Stimulated activated CD4-positive, alpha-beta T cell treated with anti-CD3 and anti-CD28 coated beads, Interleukin-12 subunit alpha, Interleukin-12 subunit beta, amount 100 ng/mL, for 48 hours (primary cell): ENCODE measurements around the gene KANK2.
A peak's percentile ranks its signal among the peaks of the same experiment; 100 is the strongest.
"Not testable (repeated sequence)": the region's sequence is repeated elsewhere in the genome, so short reads cannot be mapped to it uniquely, and the experiment has no call there.

Experiments used
- DNase-seq, 3 donors: peaks; one replicate each; pipeline ENCODE4 v3.0.0-alpha.2; 2020; ENCODE audit warnings: low read depth in 2 of 3, low spot score in 1 of 3

KANK2 gene

DNA sequence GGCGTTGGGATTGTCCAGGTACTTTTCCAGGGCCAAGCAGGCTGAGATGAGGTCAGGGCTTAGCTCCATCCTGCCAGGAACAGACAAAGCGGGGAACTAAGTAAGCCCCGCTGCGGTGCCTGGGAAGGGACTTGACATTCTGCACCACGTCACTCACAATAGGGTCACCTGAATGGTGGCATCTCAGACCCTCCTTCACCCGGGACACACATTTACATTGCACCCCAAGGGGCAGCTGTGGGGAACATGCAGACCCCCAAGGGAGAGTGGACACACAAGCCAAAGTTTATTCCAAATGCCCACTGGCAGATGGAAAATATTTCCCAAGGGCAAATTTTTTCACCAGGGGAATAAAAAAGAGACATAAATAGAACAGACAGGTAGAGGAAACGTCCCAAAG, 21.4 kb downstream of the KANK2 start:
- DNase-seq, result no peak

DNA sequence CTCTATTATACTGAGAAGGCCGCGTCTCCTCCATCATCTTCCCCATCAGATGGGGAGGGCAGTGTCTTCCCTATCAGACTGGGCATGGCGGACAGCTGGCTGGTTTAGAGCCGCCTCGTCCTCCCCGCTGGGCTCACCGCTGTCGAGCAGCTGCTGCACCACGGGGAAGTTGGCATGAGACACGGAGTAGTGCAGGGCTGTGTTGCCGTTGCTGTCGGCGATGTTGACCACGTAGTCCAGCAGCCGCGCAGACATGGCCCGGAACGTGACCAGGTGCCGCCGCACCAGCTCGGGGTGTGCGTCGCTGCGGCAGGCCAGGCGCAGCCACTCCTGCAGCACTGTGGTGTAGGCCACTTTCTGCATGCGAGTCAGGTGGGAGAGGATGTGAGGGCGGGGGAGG, 23.0 kb downstream of the KANK2 start:
- DNase-seq, result no peak

DNA sequence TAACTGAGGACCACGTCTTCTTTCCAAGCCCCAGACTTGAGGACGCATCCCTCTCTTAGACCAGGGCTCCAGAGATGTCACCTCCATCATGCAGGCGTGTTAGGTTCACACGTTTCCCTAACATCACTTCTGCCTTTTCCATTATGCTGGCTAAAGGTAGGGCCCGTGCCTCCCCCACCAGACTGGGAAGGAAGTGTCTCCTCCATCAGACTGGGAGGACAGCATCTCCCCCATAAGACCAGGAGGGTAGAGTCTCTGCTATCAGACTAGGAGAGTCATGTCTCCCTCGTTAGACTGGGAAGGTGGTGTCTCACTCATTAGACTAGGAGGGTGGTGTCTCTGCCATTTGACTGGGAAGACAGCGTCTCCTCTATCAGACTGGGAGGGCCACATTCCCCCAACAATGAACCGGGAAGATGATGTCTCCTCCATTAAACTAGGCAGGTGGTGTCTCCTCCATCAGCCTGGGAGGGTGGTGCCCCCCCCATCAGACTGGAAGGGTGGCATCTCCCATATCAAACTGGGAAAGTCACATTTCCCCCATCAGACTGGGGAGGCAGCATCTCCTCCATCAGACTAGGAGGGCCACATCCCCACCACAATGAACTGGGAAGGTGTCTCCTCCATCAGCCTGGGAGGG, 23.7 kb downstream of the KANK2 start:
- no peak for DNase-seq

DNA sequence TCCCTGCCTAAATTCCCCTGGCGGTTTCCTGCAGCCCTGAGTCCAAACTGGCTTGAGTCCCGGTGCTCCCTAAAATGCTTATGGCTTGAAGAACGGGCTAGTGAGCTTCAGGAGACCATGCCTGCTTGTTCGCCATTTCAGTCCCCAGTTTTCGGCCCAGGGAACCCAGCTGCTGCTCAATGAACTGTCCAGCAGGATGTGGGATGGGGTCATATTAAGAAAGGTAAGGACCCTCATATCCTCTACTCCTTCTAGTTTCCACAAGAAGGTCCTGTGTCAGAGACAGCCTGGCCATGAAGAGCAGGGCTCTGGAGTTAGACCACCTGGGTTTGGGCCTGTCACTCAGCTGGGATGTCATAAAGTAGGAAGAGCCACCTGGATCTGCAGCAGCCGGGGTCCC, 24.8 kb downstream of the KANK2 start:
- no peak for DNase-seq

DNA sequence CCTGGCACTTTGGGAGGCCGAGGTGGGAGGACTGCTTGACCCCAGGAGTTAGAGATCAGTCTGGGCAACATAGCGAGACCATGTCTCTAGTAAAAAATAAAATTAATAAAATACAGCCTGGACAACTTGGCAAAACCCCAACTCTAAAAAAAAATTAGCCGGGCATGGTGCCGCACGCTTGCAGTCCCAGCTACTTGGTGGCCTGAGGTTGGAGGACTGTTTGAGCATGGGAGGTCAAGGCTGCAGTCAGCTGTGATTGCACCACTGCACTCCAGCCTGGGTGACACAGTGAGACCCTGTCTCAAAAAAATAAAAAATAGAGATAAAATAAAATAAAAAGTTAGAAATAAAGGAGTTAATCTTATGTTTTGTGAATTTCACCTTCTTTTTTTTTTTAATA, 26.2 kb downstream of the KANK2 start:
- no peak for DNase-seq

DNA sequence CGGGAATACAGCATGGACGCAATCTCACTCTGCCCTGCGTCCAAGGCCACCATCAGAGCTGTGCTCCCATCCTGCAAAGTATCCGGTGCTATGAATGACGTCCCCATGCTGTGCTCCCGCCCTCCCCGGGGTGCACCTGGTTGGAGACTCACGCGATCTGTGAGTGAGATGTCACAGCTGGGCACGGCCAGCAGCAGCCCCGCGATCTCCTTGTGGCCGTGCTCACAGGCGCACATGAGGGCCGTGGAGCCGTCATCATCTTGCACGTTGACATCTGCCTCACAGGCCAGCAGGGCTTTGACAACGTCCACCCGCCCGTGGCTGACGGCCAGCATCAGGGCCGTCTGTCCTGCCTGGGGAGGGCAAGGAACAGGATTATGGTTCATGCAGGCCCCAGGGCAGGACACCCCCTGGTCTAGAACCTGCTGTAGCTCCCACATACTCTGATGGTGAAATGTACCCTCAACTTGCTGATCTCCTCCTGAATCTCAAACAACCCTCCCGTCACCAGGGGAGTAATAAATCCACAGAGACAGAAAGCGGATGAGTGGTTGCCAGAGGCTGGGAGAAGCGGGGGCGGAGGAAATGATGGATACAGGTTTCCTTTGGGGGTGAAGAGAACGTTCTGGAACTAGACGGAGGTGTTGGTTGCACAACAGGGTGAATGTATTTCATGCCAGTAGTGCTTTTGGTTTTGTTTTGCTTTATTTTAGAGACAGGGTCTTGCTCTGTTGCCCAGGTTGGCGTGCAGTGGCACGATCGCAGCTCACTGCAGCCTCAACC, 27.3 kb downstream of the KANK2 start:
- no peak for DNase-seq

DNA sequence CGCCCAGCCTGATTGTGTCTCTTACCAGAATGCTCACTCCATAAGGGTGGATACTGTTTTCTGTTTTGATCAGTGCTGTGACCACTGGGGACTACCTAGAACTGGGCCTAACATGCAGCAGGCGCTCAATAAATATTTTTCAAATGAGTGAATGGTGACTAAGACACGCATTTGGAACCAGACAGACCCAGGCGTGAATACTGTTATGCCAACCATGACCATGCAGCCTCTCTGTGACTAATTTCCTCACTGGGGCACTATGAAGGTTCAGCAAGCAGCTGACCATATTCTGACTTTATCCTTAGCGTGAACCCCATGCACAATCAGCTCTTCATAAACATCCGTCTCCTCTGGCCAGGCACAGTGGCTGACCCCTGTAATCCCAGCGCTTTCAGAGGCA, 28.8 kb downstream of the KANK2 start:
- DNase-seq, result no peak

DNA sequence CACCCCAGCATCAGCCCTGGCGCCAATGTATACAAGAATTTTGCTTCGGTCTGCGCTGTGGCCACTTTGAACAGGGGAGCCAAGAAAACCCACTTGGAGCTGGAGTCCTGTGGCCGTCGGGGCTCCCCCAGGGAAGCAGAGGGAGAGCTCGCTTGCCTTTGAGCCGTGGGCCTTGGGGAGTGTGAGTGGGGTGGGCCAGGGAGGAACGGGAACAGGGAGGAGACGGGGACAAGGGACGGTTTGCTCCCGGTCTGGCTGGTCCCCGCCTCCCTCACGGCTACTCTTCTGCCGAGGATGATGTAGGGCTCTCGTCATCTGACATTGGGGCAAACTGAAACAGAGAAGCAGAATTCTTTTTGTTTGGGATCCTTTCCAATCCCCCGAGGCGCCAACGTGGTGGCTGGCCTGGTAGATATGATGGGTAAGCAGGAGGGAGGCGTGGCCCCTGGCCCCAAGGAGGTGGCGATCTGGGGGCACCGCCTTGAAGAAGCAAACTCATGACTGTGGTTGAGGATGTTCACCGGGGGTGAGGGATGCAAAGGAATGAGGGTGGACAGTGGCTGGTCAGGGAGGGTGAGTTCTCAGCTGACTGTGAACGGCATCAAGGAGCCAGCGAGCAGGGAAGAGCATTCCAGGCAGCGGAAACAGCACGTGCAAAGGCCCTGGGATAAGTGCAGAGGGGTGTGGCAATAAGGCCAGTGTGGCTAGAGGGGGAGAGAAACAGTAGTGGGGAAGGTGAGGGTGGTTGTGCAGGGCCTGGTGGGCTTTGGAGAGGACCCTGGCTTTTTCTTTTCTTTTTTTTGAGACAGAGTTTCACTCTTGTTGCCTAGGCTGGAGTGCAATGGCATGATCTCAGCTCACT, 30.8 kb downstream of the KANK2 start:
- DNase-seq, result no peak

DNA sequence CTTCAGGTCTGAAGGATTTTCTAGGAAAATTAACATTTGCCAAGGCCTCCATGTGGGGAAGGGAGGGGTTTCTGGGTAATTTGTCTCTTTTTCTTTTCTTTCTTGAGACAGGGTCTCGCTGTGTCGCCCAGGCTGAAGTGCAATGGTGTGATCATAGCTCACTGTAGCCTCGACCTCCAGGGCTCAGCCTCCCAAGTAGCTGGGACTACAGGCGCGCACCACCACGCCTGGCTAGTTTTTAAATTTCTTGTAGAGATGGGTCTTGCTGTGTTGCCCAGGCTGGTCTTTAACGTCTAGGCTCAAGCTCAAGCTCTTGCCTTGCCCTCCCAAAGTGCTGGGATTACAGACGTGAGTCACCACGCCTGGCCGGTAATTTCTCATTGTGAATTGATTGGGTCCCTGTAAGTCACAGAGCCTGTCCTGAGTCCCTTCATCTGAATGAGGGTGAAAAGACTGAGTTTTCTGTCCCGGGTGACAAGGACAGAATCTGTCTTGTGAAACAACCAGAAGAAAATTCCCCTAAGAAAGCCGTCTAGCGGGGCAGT, 31.8 kb downstream of the KANK2 start:
- DNase-seq, result no peak

DNA sequence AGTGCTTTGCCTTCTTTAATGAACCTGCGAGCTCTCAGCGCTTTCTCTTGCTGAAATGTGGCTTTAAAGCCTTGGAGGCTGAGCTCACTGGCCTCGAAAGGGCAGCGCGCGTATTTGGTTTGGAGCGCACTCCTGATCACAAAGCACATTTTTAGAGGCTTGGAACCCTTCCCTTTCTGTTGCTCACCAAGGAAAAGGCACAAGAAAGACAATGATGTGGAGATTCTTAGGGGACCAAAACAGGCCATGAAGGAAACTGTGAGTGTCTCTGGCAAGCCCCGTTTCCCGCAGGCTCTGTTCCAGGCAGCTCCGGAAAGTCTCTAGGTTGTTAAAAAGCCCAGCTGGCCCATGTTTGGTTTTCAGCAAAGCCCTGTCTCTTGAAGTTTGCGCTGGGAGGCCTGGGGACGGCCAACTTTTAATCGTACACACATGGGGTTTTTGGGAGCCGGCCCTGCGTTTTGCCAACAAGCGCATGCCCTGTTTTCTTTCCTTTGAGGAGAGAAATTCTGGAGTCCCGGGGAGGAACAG, 32.4 kb downstream of the KANK2 start:
- no peak for DNase-seq

DNA sequence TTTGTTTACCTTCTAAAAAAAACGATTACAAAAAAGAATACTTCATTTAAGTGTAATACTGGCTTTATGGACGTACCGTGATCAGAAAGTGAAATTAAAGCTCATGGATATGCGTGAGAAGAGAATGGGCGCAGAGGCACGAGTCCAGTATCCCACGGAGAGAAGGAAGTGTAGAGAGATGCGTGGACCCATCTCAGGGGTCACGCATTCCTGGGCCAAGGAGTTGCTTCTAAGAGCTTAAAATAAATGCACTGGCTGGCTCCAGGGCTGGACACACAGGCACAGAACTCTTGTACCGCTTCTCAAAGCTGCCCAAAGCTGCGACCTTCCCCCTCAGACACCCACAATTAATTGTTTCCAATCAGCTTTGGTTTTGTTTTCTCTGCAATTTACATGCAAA, 33.0 kb downstream of the KANK2 start:
- DNase-seq, result no peak

DNA sequence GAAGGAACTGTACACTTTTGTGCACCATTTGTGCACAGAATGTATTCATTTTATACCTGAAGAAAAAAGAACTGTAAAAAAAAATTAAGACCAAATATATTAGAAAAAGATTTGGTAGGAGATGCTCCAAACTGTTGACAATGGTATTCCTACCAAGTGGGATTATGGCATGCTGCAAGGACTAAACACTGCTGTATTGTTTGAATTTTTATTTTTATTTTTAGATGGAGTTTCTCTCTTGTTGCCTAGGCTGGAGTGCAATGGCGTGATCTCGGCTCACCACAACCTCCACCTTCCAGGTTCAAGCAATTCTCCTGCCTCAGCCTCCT, 36.9 kb downstream of the KANK2 start:
- DNase-seq, result not testable (repeated sequence)

DNA sequence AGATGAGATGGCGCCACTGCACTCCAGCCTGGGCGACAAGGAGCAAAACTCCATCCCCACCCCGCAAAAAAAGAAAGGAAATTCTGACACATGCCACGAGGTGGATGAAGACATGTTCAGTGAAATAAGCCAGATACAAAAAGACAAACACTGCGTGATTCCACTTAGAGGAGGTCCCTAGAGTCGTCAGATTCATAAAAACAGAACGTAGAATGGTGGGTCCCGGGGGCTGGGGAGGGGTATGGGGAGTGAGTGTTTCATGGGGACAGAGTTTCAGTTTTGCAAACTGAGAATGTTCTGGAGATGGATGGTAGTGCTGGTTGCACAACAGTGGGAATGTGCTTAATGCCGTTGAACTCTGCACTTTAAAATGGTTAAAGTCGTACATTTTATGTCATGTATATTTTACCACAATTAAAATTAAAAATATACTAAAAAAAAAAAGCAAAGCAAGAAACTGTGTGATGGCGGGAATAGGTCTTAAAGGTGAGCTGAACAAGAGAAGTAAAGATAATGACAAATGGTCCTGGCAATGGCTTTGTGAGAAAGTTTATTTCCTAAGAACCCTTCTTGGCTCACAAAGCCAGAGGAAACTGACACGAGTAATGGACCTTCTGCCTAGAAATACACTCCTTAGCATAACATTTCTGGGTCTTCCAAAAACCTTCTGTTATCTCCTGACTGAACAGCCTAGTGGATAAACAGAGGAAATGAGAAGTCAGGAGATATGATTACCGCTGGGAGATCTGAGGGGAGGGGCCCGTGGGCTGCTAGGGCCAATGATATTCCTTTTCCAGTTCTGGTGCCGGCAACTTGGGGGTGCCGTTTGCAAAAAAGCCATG, 37.5 kb downstream of the KANK2 start:
- no peak for DNase-seq

DNA sequence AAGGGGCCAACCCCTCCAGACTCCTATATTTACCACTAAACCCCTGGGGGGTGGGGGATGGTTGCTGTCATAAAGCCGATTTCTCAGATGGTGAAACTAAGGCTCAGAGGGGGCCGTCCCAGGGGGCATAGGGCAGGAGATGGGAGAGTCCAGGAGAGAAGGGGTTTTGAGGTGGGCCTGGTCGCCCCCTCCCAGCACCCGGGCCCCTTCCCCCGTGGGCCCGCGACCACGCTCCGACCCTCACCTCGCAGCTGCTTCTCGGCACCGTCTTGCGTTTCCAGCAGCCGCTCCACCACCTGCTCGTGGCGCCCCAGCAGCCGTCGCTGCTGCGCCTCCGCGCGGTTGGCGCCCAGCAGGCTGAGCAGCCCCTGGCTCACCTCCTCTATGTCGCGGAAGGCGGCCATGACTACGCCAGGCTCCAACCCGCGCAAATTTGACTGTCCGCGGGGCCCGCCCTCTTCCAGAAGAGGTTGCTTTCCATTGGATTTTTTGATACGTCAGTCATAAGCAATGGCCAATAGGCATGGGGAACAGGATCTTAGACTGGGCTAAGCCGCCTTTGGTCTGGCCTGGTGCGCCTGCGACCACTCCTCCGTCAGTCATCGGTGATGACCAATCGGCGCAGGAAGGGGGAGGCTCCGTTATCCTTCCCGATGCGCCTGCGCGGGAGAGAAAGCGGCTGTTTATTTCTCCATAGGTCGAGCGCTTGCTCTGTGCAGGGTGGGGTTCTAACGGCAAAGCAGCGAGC, 41.8 kb downstream of the KANK2 start, which contains the start of gene SPC24:
Gene SPC24, minus strand, starts transcription at position 410 of the 748 bp plus-strand sequence. Its CDS starts 6 bp downstream, at position 404.
- DNase-seq, result peak; percentile 91 to 94 (median 91)

DNA sequence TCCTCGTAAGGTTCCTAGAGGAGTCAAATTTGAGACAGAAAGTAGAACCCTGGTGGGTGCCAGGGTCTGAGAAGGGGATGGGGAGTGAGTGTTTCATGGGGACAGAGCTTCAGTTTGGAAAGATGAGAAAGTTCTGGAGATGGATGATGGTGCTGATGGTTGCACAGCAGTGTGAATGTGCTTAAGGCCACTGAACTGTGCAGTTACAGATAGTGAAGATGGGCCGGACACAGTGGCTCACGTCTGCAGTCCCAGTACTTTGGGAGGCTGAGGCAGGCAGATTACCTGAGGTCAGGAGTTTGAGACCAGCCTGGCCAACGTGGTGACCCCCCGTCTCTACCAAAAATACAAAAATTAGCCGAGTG, 42.7 kb downstream of the KANK2 start:
- no peak for DNase-seq

DNA sequence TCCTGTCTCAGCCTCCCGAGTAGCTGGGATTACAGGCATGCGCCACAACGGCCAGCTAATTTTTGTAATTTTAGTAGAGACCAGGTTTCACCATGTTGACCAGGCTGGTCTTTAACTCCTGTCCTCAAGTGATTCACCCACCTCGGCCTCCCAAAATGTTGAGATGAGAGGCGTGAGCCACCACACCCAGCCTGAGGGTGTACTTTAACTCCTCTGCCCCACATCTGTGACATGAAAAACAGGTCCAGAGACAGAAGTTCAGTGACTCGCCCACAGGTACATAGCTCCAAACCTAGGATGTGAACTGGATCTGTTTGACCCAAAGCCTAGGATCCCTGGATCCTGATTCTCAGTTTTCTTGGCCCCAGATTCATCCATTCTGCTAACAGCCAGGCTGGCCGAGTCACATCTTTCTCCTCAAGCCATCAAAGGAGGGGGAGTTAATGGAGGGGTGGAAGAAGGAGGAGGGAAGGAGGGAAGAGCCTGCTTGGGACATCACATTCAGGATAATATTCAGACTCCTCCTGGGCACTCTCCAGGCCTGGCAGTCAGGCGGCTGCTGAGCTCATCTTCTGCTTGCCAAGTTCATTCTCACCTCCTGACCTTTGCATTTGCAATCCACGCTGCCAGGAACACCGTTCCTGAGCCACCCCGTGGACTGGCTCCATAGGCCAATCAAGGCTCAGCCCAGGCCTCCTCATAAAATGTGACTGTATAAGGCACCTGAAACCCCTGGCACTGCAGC, 44.9 kb downstream of the KANK2 start:
- DNase-seq, result no peak

DNA sequence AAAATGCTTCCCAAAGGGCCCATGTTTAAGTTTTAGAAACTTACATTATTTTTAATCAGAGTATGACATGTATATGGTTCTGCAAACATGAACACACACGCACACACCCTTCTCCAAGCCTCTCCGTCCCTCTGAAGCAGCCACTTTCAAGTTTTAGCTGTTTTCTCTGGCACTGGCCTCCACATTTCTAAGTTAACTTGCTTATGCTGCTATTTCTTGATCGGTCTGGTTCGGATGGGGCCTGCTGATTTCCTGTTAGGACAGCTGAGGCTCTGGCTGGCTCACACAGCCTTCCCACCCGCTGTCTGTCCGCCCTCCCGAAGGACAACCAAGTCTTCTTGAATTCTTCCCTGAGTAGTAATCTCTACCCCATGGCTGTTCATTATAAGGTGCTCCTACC, 46.2 kb downstream of the KANK2 start:
- DNase-seq, result no peak

DNA sequence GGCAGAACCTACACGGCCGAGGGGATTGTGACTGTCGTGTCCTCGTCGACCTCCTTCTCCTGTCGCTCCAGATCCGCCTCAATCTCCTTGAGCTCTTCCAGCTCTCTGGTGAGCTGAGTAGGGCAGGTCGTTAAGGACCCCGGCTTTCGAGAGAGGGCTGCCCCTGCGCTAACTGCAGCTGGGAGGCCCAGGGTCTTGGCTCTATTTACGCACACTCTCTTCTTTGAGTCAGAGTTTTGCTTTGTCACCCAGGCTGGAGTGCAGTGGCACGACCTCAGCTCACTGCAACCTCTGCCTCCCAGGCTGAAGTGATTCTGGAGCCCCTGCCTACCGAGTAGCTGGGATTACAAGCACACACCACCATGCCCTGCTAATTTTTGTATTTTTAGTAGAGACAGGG, 49.3 kb downstream of the KANK2 start:
- no peak for DNase-seq

DNA sequence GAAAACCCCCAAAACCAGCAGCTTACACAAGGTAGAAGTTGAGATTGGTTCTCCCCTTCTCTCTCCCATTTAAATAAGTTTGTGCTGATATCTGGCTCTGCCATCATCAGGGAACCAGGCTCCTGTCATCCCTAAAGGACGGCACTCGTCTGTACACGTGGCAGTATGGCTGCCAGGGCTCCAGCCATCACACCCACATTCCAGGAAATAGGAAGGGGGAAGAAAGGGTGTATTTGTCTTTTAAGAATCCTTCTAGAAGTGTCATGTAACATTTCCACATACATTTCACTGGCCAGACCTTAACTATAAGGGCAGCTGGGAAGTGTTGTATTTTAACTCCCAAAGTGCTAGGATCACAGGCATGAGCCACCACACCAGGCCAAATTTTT, 51.8 kb downstream of the KANK2 start:
- DNase-seq, result no peak
